CD4-positive, CD25-positive, alpha-beta regulatory T cell (primary cell): ENCODE results near the gene FSTL3. TPM values are rescaled to one million over a fixed set of nuclear protein-coding genes. Genes with fewer than 3 reads are reported as not detected.

Experiments
- ATAC-seq, 2 donors: fragments of 150-1000 bp; cut with Tn5 transposase; one replicate each; pipeline ENCODE4 v1.10.0; 2021; ENCODE audit warnings: low read depth in 2 of 2, moderate number of reproducible peaks in 2 of 2, moderate library complexity in 1 of 2
- DNase-seq, 3 donors: peaks; one replicate each; pipeline versions ENCODE4 v3.0.0 to v3.0.0-alpha.2; 2012 to 2022; ENCODE audit warnings: mixed read lengths in 1 of 3
- H3K27ac ChIP-seq: one replicate; pipeline ENCODE4 v1.7.0; 2013; ENCODE audit warnings: mild to moderate bottlenecking, low read length; ENCODE audit not compliant: insufficient read depth, poor library complexity, severe bottlenecking
- H3K27me3 ChIP-seq: one replicate; pipeline ENCODE4 v1.7.0; 2013; ENCODE audit warnings: low read length; ENCODE audit not compliant: control insufficient read depth, insufficient read depth
- H3K36me3 ChIP-seq: one replicate; pipeline ENCODE4 v1.7.0; 2013; ENCODE audit warnings: mild to moderate bottlenecking, low read length, moderate library complexity; ENCODE audit not compliant: control insufficient read depth, insufficient read depth
- H3K4me1 ChIP-seq: 2 replicates; pipeline ENCODE4 v1.7.0; 2013; ENCODE audit warnings: mild to moderate bottlenecking, low read length; ENCODE audit not compliant: insufficient read depth, control insufficient read depth, poor library complexity, severe bottlenecking
- H3K4me3 ChIP-seq: one replicate; pipeline ENCODE4 v1.7.0; 2013; ENCODE audit warnings: low read depth, mild to moderate bottlenecking, low read length, moderate library complexity
- H3K9me3 ChIP-seq, 2 experiments: 1 replicate in 1 of 2; 2 replicates in 1 of 2; pipeline ENCODE4 v1.7.0; 2013; ENCODE audit warnings: low read length in 2 of 2, mild to moderate bottlenecking in 1 of 2, moderate library complexity in 1 of 2; ENCODE audit not compliant: control insufficient read depth in 2 of 2
- H3K27ac Mint-ChIP-seq, 3 donors: one replicate each; pipeline ENCODE4 v1.8.0; 2020 to 2022; ENCODE audit warnings: mild to moderate bottlenecking in 3 of 3, mixed read lengths in 3 of 3, moderate library complexity in 2 of 3
- H3K27me3 Mint-ChIP-seq: one replicate; pipeline ENCODE4 v1.8.0; 2022; ENCODE audit warnings: mild to moderate bottlenecking, mixed read lengths
- H3K36me3 Mint-ChIP-seq: one replicate; pipeline ENCODE4 v1.8.0; 2020; ENCODE audit warnings: mixed read lengths
- H3K4me1 Mint-ChIP-seq, 4 donors: one replicate each; pipeline ENCODE4 v1.8.0; 2020 to 2022; ENCODE audit warnings: mixed read lengths in 4 of 4, mild to moderate bottlenecking in 1 of 4
- H3K4me3 Mint-ChIP-seq, 4 donors: one replicate each; pipeline ENCODE4 v1.8.0; 2020 to 2022; ENCODE audit warnings: mild to moderate bottlenecking in 4 of 4, mixed read lengths in 4 of 4, moderate library complexity in 3 of 4
- H3K9me3 Mint-ChIP-seq, 7 donors: one replicate each; pipeline ENCODE4 v1.8.0; 2020 to 2022; ENCODE audit warnings: mixed read lengths in 7 of 7, mild to moderate bottlenecking in 3 of 7, moderate library complexity in 2 of 7
- polyA plus RNA-seq, 4 donors: library from polyadenylated mRNA; unstranded; fragments of 300-500 nt; fragmentation: Illumina TruSeq; gene quantifications; one replicate each; pipeline ENCODE4 v1.2.3, GENCODE V29; 2021
- total RNA-seq: library from RNA; stranded (reverse); gene quantifications from one replicate; pipeline ENCODE4 v1.2.3, GENCODE V29; 2022

Gene FSTL3
- total and polyA plus RNA-seq, 5 donors from 2014 or later, result 0.55 to 2.1 (median 0.64) TPM

DNA sequence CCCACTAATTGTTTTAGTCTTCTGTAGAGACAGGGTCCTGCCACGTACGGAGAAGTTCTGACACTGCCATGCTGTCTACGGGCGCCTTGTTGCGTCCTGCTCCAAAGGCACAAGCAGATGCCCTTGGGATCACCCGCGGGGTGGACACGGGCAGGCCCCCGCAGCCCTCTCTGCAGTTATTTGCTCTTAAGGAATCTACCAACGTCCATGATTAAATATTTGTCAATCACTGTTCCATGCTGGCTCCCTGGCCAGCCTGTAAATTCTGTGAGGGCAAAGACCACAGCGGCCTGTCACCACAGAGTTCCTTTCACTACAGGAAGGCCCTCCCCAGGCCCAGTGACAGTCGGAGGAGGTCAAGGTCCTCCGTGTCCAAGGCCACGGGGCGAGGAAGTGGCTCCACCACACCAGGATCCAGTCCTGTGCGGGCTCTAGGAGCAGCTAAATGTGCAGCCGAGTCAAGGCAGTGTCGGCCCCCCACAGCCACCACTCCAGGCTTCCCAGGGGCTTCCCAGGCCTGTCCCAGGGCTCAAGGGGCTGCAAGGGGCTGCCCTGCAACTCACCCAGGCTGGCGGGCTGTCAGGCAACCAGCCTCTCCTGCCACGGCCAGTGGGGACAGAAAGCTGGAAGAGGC lies 15.3 kb upstream of the FSTL3 start:
- H3K27ac Mint-ChIP-seq, result peak overlapping the region; percentile 95 to 98 (median 98)
- no peaks in the 10 kb centered on the region for H3K9me3 Mint-ChIP-seq
- H3K27me3 ChIP-seq, result no peaks in the 10 kb centered on the region
- H3K4me1 ChIP-seq, result peaks cover 73% of the 10 kb centered on the region
- peaks cover 25% of the 10 kb centered on the region for H3K27me3 Mint-ChIP-seq
- H3K9me3 ChIP-seq, result no peaks in the 10 kb centered on the region
- peak overlapping the region; percentile 78 for H3K4me3 ChIP-seq
- ATAC-seq, result no peak
- peak overlapping the region; percentile 95 to 99 (median 98) for H3K4me3 Mint-ChIP-seq
- peaks cover 4% of the 10 kb centered on the region for H3K36me3 ChIP-seq
- H3K4me1 Mint-ChIP-seq, result peaks cover 0 to 63% (median 17%) of the 10 kb centered on the region in 4 donors
- H3K36me3 Mint-ChIP-seq, result no peaks in the 10 kb centered on the region
- peak overlapping the region; percentile 92 for H3K27ac ChIP-seq
- DNase-seq, result no peak

DNA sequence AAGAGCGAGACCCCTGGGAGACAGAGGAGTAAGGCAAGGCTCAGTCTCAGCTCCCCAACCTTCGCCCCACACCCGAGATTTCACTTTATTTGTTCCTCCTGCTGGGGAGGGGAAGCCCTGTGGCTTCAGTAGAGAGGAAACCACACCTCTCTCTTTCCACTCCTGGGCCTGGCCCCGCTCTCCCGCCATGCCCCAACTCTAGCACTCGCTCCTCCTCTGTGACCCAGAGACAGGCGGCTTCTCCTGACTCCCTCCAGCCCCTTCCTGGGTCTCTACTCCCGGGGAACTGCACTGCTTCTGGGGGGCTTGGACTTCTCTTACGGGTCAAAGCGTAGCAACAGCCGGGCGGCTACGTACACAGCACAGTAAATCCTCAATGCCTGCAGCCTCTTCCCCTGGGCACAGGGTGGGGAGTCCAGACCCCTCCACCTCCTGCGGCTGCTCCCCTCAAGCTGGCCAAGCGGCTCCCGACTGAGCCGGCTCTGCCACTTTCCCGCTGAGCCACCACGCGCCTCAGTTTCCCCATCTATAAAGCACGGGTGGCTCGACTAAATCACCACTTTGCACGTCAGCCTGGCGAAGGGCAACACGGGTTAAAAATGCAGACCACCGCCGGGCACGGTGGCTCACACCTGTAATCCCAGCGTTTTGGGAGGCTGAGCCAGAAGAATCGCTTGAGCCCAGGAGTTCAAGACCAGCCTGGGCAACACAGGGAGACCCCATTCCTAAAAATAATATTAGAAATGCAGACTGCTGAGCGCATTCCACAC lies 14.6 kb upstream of the FSTL3 start:
- peak overlapping the region; percentile 78 for H3K4me3 ChIP-seq
- H3K27ac Mint-ChIP-seq, result peak overlapping the region; percentile 95 to 98 (median 98)
- H3K36me3 ChIP-seq, result peaks cover 4% of the 10 kb centered on the region
- H3K9me3 Mint-ChIP-seq, result no peaks in the 10 kb centered on the region
- peak; percentile 58 to 85 (median 77) for DNase-seq
- H3K27me3 Mint-ChIP-seq, result peaks cover 25% of the 10 kb centered on the region
- peak overlapping the region; percentile 95 to 99 (median 98) for H3K4me3 Mint-ChIP-seq
- H3K9me3 ChIP-seq, result no peaks in the 10 kb centered on the region
- peak overlapping the region; percentile 92 for H3K27ac ChIP-seq
- ATAC-seq, result peak; percentile 36 to 42
- peaks cover 0 to 56% (median 14%) of the 10 kb centered on the region in 4 donors for H3K4me1 Mint-ChIP-seq
- H3K36me3 Mint-ChIP-seq, result no peaks in the 10 kb centered on the region
- H3K27me3 ChIP-seq, result no peaks in the 10 kb centered on the region
- H3K4me1 ChIP-seq, result peaks cover 68% of the 10 kb centered on the region

- Histone ChIP-seq H3K27me3 (no peaks in the 10 kb centered on the region), H3K36me3 (peaks cover 4% of the 10 kb centered on the region), H3K4me1 (peaks cover 60% of the 10 kb centered on the region), H3K4me3 (peak overlapping the region; percentile 78), H3K27ac (peak overlapping the region; percentile 92), H3K9me3 (no peaks in the 10 kb centered on the region)
- Mint-ChIP-seq H3K27me3 (peaks cover 25% of the 10 kb centered on the region), H3K27ac (peak overlapping the region; percentile 38 to 98 (median 98)), H3K9me3 (no peaks in the 10 kb centered on the region), H3K36me3 (no peaks in the 10 kb centered on the region), H3K4me1 (peaks cover 0 to 50% (median 14%) of the 10 kb centered on the region in 4 donors), H3K4me3 (peak overlapping the region; percentile 95 to 99 (median 98))
- peak; percentile 20 to 25 for ATAC-seq
- DNase-seq, result peak; percentile 67 to 82 (median 74)
These were observed 13.8 kb upstream of the FSTL3 start for GRCh38 chr19:662207-662961.

DNA sequence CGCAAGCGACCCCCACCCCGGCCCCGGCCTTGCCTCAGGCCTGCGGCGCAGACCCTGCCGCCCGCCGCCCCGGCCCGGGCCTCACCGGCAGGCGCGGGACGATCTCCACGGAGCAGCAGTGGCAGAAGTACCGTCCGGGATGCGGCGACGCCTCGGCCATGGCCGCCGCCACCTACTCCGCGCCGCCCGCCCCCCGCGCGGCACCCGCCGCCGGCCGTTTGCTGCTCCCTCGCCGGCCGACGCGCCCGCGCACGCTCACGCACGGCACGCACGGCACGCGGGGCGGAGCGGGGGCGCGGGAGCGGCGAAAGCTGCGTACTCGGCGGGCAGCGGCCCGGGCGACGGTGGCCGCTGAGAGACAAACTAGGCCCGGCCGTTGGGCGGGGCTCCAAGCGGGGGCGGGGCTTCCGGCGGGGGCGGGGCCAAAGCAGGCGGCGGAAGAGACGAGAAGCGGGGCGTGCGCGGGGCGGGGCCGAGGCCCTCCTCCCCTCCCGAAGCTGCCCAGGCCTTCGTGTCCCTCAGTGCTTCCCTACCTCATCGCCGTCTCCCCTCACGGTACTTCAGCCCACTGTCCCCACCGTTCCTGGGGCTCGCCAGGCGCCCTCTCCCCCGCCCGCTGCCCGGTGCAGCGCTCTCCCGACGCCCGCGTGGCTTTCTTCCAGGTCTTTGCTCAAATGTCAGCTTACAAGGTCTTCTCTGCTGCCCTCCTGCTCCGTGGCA lies 13.1 kb upstream of the FSTL3 start, which contains the start of gene RNF126:
TSS of gene RNF126 (minus strand) at position 253 of the 720 bp plus-strand sequence. CDS start at position 160, 93 bp downstream.
- H3K9me3 Mint-ChIP-seq, result peaks cover 0 to 1% (median 0%) of the 10 kb centered on the region in 7 donors
- peaks cover 0 to 45% (median 14%) of the 10 kb centered on the region in 4 donors for H3K4me1 Mint-ChIP-seq
- ATAC-seq (peak; percentile 54 to 63), DNase-seq (peak; percentile 87 to 93 (median 90))
- Histone ChIP-seq H3K36me3 (peaks cover 4% of the 10 kb centered on the region), H3K4me3 (peak within 1 kb of the TSS; percentile 78), H3K27ac (peak within 1 kb of the TSS; percentile 92), H3K4me1 (peaks cover 53% of the 10 kb centered on the region), H3K27me3 (no peaks in the 10 kb centered on the region), H3K9me3 (no peaks in the 10 kb centered on the region)
- H3K4me3 Mint-ChIP-seq, result peak within 1 kb of the TSS; percentile 96 to 99 (median 98)
- H3K27me3 Mint-ChIP-seq, result peaks cover 25% of the 10 kb centered on the region
- peak within 1 kb of the TSS; percentile 63 to 98 (median 98) for H3K27ac Mint-ChIP-seq
- no peaks in the 10 kb centered on the region for H3K36me3 Mint-ChIP-seq

DNA sequence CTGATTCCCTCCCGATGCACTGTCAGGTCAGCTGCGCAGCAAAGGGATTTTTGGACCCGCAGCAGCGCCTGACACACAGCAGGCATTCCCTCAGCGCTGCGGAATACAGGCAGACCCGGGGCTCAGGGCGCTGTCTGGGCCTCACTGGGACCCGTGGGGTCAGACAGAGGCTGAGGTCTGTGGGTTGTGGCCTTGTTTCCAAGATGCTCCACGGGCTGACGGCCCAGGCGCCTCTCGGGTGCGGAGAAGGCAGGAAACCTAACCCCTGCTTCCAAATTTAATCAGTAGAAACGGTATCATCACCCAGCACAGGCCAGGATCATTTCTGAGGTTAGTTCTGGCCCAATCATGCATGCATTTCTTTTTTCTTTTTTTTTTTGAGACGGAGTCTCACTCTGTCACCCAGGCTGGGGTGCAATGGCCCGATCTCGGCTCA lies 12.5 kb upstream of the FSTL3 start:
- Mint-ChIP-seq H3K4me3 (peak overlapping the region; percentile 81 to 96 (median 86)), H3K27ac (peak overlapping the region; percentile 63 to 94 (median 73)), H3K4me1 (peaks cover 0 to 41% (median 14%) of the 10 kb centered on the region in 4 donors), H3K9me3 (peaks cover 0 to 1% (median 0%) of the 10 kb centered on the region in 7 donors), H3K27me3 (peaks cover 25% of the 10 kb centered on the region), H3K36me3 (no peaks in the 10 kb centered on the region)
- Histone ChIP-seq H3K9me3 (no peaks in the 10 kb centered on the region), H3K36me3 (peaks cover 4% of the 10 kb centered on the region), H3K4me1 (peaks cover 47% of the 10 kb centered on the region), H3K4me3 (no peak overlapping the region), H3K27me3 (no peaks in the 10 kb centered on the region), H3K27ac (peak overlapping the region; percentile 86)
- no peak for ATAC-seq
- no peak for DNase-seq

GRCh38 chr19:664913-665443 lies 11.2 kb upstream of the FSTL3 start:
- H3K27ac ChIP-seq, result no peak overlapping the region
- H3K4me1 ChIP-seq, result peaks cover 35% of the 10 kb centered on the region
- Mint-ChIP-seq H3K27ac (peak overlapping the region; percentile 23 to 82 (median 62)), H3K4me3 (peak overlapping the region; percentile 81 to 96 (median 86)), H3K27me3 (peaks cover 30% of the 10 kb centered on the region), H3K4me1 (peaks cover 0 to 30% (median 12%) of the 10 kb centered on the region in 4 donors), H3K9me3 (peaks cover 0 to 3% (median 0%) of the 10 kb centered on the region in 7 donors), H3K36me3 (no peaks in the 10 kb centered on the region)
- no peak for ATAC-seq
- H3K36me3 ChIP-seq, result no peaks in the 10 kb centered on the region
- no peaks in the 10 kb centered on the region for H3K27me3 ChIP-seq
- no peaks in the 10 kb centered on the region for H3K9me3 ChIP-seq
- DNase-seq, result peak; percentile 69 to 73 (median 72)
- no peak overlapping the region for H3K4me3 ChIP-seq
